ENCODE measurements around the gene STK32A.

Gene STK32A

DNA sequence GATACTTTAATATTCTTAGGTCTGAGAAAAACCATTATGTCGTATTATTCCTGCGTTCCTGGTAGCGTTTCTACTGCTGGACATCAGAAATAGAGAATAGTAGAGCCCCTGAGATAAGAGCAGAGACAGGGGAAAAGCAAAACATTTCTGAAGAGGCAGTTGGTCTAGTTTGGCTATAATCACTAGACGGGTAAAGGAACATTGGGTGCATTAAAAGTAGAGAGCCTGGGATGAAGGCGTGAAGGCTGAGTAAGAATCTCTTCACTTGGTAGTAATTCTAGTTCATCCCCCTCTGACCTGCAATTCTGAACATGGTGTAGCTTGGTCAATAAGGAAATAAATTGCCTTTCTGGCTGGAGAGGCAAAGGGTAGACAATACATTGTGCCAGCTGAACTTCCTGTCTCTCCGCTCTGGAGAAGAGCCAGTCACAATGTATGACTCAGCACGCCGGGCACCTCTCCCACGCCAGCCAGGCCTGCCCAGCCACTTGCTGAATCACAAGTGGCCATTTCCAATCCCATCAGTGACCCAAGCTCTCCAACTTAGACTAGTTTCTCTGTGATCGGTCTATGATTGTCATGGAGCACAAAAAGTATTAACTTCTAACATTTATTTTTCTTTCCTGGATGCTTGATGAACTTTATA, 75.4 kb downstream of the STK32A start:
- Histone ChIP-seq H3K36me3 (ENCODE audit: control insufficient read depth, insufficient read depth, low read length) (no peaks in the 10 kb centered on the region), H3K4me3 (ENCODE audit: low read depth, low read length) (no peak overlapping the region), H2AFZ (no peak overlapping the region), H3K9me3 (ENCODE audit: control insufficient read depth, low read length) (no peaks in the 10 kb centered on the region), H3K79me2 (no peaks in the 10 kb centered on the region), H3K27ac (no peak overlapping the region), H3K9ac (no peak overlapping the region), H3K4me1 (no peaks in the 10 kb centered on the region), H3K4me2 (ENCODE audit: low read length) (no peak overlapping the region), H3K27me3 (ENCODE audit: control insufficient read depth, insufficient read depth, low read length) (no peaks in the 10 kb centered on the region)
- TF ChIP-seq, protein P1, sequence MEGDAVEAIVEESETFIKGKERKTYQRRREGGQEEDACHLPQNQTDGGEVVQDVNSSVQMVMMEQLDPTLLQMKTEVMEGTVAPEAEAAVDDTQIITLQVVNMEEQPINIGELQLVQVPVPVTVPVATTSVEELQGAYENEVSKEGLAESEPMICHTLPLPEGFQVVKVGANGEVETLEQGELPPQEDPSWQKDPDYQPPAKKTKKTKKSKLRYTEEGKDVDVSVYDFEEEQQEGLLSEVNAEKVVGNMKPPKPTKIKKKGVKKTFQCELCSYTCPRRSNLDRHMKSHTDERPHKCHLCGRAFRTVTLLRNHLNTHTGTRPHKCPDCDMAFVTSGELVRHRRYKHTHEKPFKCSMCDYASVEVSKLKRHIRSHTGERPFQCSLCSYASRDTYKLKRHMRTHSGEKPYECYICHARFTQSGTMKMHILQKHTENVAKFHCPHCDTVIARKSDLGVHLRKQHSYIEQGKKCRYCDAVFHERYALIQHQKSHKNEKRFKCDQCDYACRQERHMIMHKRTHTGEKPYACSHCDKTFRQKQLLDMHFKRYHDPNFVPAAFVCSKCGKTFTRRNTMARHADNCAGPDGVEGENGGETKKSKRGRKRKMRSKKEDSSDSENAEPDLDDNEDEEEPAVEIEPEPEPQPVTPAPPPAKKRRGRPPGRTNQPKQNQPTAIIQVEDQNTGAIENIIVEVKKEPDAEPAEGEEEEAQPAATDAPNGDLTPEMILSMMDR (IDR thresholded peaks at IDR 0.05) = no peak

DNA sequence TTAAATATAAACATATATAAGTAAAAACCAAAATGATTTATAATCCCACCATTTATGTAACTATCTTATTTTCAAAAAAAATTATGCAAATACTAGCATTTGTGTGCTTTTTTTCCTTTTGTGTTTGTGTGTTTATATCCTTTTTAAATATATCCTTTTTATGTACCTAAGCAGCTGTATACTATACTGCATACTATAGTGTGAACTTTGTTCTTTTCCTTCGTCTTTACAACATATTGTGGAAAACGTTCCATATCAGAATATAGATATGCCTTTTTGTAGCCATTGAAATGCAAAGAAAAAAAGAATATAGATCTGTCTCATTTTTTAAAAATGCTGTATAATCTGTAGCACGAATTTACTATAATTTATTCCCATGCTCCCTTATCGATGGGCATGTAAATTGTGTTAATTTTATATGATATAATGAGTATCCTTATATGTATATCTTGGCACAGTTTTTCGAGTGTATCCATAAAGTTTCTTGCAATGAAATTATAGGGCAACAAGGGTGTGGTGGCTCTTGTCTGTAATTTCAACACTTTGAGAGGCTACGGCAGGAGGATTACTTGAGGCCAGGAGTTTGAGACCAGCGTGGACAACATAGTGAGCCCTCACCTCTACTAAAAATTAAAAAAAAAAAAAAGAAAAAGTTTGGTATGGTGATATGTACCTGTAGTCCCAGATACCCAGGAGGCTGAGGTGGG, 83.3 kb downstream of the STK32A start:
- H3K9me3 ChIP-seq (ENCODE audit: control insufficient read depth, low read length) = no peaks in the 10 kb centered on the region
- H3K27me3 ChIP-seq (ENCODE audit: control insufficient read depth, insufficient read depth, low read length) = no peaks in the 10 kb centered on the region
- H2AFZ ChIP-seq = no peak overlapping the region
- H3K4me1 ChIP-seq = no peaks in the 10 kb centered on the region
- H3K4me2 ChIP-seq (ENCODE audit: low read length) = no peak overlapping the region
- H3K4me3 ChIP-seq (ENCODE audit: low read depth, low read length) = no peak overlapping the region
- H3K36me3 ChIP-seq (ENCODE audit: control insufficient read depth, insufficient read depth, low read length) = no peaks in the 10 kb centered on the region
- H3K79me2 ChIP-seq = no peaks in the 10 kb centered on the region
- H3K9ac ChIP-seq = no peak overlapping the region
- no peak overlapping the region for H3K27ac ChIP-seq
- TF ChIP-seq, protein P1 (IDR thresholded peaks at IDR 0.05) = no peak

- TF ChIP-seq, protein P1 (IDR thresholded peaks at IDR 0.05) = no peak
- no peaks in the 10 kb centered on the region for H3K27me3 ChIP-seq (ENCODE audit: control insufficient read depth, insufficient read depth, low read length)
- H3K4me1 ChIP-seq = no peaks in the 10 kb centered on the region
- no peaks in the 10 kb centered on the region for H3K79me2 ChIP-seq
- no peak overlapping the region for H3K27ac ChIP-seq
- H3K9ac ChIP-seq = no peak overlapping the region
- no peak overlapping the region for H2AFZ ChIP-seq
- H3K4me3 ChIP-seq (ENCODE audit: low read depth, low read length) = no peak overlapping the region
- H3K9me3 ChIP-seq (ENCODE audit: control insufficient read depth, low read length) = no peaks in the 10 kb centered on the region
- H3K36me3 ChIP-seq (ENCODE audit: control insufficient read depth, insufficient read depth, low read length) = no peaks in the 10 kb centered on the region
- H3K4me2 ChIP-seq (ENCODE audit: low read length) = no peak overlapping the region
These were observed 86.7 kb downstream of the STK32A start for GRCh38 chr5:147321569-147321968.

DNA sequence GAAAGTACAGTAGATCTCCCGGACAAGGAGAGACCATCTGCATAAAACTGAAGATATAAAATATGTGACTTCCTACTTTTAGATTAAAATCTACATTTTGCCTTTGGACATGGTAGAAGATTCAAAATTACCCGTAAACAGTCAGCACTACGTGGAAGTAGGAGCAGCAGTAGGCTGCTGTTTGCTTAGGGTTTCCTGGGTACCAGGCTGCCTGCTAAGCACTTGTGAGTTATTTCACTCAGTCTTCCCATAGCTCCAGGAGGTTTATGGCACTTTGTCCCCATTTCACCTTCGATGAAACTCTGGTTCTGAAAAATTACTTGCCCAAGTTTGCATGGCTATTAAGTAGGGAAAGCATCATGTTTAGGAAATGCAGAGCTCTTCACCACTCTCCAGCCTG, 92.6 kb downstream of the STK32A start:
- Histone ChIP-seq H3K4me3 (ENCODE audit: low read depth, low read length) (no peak overlapping the region), H3K27me3 (ENCODE audit: control insufficient read depth, insufficient read depth, low read length) (no peaks in the 10 kb centered on the region), H3K9me3 (ENCODE audit: control insufficient read depth, low read length) (no peaks in the 10 kb centered on the region), H3K27ac (no peak overlapping the region), H3K36me3 (ENCODE audit: control insufficient read depth, insufficient read depth, low read length) (no peaks in the 10 kb centered on the region), H3K79me2 (no peaks in the 10 kb centered on the region), H2AFZ (no peak overlapping the region), H3K4me2 (ENCODE audit: low read length) (no peak overlapping the region), H3K9ac (no peak overlapping the region), H3K4me1 (no peaks in the 10 kb centered on the region)
- TF ChIP-seq, protein P1 (IDR thresholded peaks at IDR 0.05) = no peak

DNA sequence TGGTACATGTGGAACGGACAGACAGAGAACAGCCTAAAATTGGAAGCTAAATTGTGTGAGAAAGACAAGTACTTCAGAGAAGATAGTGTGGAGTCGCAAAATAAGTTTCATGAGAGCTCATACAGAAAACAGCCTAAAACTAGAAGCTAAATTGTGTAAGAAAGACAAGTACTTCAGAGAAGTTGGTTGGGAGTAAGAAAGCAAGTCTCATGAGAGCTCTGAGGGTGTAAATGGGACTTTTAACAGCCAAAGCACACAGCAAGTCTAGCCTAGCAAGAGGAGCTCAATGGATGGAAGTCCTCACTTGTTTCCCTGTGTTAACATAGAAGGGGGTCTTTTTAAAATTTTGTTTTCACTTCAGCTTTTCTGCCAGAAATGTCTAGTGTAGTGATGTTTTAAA, 93.1 kb downstream of the STK32A start:
- Histone ChIP-seq H3K27ac (no peak overlapping the region), H2AFZ (no peak overlapping the region), H3K4me3 (ENCODE audit: low read depth, low read length) (no peak overlapping the region), H3K4me2 (ENCODE audit: low read length) (no peak overlapping the region), H3K36me3 (ENCODE audit: control insufficient read depth, insufficient read depth, low read length) (no peaks in the 10 kb centered on the region), H3K27me3 (ENCODE audit: control insufficient read depth, insufficient read depth, low read length) (no peaks in the 10 kb centered on the region), H3K9ac (no peak overlapping the region), H3K4me1 (no peaks in the 10 kb centered on the region), H3K9me3 (ENCODE audit: control insufficient read depth, low read length) (no peaks in the 10 kb centered on the region), H3K79me2 (no peaks in the 10 kb centered on the region)
- TF ChIP-seq, protein P1 (IDR thresholded peaks at IDR 0.05) = no peak
